Right lung (tissue), 5 donors: ENCODE results near the gene RAB3A. TPM values are rescaled to one million over a fixed set of nuclear protein-coding genes. Genes with fewer than 3 reads are reported as not detected.

Experiments
- DNase-seq, 2 donors: peaks; one replicate each; pipeline ENCODE4 v3.0.0-alpha.2; 2013
- polyA plus RNA-seq, 5 donors: library from polyadenylated mRNA; unstranded; fragments of 120-200 nt; gene quantifications; one replicate each; pipeline versions ENCODE4 v1.2.1 to v1.2.3, GENCODE V29; 2013; ENCODE audit warnings: inconsistent platforms in 1 of 5, low replicate concordance in 1 of 5; ENCODE audit not compliant: insufficient read length in 5 of 5, insufficient read depth in 1 of 5

Gene RAB3A
- polyA plus RNA-seq, 5 donors = 3.0 to 6.2 (median 5.3) TPM

DNA sequence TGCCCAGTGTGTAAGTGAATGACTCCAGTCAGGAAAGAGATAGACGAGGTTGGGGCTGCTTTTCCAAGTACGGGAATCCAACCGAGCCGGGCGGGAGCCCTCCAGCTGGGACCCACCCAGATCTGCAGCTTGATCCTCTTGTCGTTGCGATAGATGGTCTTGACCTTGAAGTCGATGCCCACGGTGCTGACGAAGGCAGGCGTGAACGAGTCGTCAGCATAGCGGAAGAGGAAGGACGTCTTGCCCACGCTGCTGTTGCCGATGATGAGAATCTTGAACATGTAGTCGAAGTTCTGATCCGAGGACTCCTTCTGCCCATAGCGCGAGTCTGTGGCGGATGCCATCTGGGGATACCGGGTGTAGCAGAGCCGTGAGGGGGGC lies 1.5 kb downstream of the RAB3A start:
- no peak for DNase-seq

- no peak for DNase-seq
These were observed 5.5 kb downstream of the RAB3A start for GRCh38 chr19:18198374-18198773.

DNA sequence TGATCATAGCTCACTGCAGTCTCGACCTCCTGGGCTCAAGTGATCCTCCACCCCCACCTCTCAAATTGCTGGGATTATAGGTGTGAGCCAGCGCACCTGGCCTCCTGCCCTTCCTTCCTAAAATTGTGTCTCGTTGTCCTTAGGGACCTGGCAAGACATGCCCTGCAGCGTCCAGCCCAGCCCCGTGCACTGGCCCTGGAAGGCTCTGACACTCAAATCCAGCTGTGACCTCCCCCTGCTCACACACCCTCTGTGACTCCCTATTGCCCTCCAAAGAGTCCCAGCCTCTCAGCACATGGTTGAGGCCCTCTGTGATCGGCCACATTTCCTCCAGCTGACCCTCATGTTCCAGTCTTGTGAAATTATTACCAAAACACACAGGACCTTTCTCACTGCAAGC lies 5.9 kb downstream of the RAB3A start:
- DNase-seq = no peak

- DNase-seq = no peak
These were observed 6.5 kb downstream of the RAB3A start for GRCh38 chr19:18197306-18197705.

- DNase-seq = no peak
These were observed 7.4 kb downstream of the RAB3A start for GRCh38 chr19:18196511-18196845.

DNA sequence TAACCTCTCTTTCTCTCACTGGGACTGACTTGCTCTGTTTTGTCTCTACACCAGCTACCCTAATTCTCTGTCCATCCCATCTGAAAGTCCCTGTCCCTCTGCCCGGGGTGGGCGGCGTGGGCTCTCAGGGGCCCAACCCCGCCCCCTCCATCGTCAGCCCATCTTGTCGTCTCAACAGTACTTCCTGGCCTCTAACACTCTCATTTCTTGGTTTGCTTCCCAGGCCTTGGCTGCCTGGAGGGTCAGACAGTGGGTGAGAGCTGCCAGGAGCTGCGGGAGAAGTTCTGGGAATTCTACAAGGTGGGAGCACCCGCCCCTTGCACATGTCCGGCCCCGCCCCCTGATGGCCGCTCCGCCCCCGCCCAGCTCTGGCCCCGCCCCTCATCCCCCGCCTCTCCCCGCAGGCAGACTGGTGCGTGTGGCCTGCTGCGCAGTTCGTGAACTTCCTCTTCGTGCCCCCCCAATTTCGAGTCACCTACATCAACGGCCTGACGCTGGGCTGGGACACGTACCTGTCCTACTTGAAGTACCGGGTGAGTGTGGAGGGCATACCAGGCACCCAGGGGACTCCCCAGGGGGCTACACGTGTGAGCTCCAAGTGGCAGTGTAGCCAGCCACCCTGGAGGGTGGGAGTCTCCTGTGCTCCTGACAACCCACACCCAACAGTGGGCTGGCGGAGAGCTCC lies 9.1 kb downstream of the RAB3A start:
- DNase-seq = no peak

- DNase-seq = no peak
These were observed 9.7 kb downstream of the RAB3A start for GRCh38 chr19:18194181-18194530.

GRCh38 chr19:18193388-18194180 lies 10.3 kb downstream of the RAB3A start:
- DNase-seq = no peak

DNA sequence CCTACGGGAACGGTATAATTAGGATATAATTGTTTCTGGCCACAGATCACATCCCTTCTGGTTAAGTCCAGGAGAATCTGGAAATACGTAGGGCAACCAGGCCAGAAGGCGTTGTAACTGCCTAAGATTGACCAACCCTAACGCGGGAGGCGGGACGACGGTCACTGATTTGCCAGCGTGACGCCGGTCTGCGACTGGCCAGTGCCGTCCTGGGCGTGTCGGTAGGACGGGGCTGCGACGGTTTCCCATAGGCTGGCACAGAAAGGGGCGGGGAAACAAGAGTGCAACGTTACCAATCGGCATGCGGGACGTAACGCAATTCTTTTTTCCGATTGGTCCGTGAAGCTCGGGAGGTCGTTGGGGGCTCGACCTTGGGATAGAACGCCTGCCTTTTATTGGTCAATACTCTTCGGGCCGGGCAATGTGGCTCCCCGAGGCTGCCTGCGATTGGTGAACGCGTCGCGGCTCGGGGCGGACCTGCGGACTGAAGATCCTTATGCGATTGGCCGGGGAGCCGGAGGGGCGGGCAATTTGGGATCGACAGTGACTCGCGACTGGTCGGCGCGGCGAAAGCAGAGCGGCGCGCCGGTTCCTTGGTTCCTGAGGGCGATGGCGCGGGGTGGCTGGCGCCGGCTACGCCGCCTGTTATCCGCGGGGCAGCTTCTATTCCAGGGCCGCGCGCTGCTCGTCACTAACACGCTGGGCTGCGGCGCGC lies 11.0 kb downstream of the RAB3A start, which contains the start of gene MPV17L2:
Gene MPV17L2, plus strand, starts transcription at position 546 of the 715 bp plus-strand sequence. Its CDS starts 64 bp downstream, at position 610.
- peak; percentile 99 to 100 for DNase-seq

- DNase-seq = no peak
These were observed 12.2 kb downstream of the RAB3A start for GRCh38 chr19:18191640-18192062.

DNA sequence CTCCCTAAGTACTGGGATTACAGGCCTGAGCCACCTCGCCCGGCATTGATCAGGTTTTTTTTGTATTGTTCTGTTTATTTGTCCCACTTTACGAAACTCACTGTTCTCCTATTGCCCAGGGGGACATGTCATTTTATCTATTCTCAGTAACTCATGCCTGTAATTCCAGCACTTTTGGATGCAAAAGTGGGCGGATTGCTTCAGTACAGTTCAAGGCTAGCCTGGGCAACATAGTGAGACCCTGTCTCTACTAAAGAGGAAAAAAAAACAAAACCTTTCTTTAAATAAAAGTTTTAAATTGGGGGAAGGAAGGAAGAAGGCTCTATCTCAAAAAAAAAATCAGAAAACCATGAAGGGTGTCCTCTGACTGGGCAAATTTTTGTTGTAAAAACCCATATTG lies 13.6 kb downstream of the RAB3A start:
- no peak for DNase-seq

GRCh38 chr19:18185538-18185937 lies 18.3 kb downstream of the RAB3A start:
- no peak for DNase-seq

GRCh38 chr19:18183529-18183928 lies 20.3 kb downstream of the RAB3A start:
- no peak for DNase-seq

- DNase-seq = no peak
These were observed 23.9 kb downstream of the RAB3A start for GRCh38 chr19:18179957-18180356.

DNA sequence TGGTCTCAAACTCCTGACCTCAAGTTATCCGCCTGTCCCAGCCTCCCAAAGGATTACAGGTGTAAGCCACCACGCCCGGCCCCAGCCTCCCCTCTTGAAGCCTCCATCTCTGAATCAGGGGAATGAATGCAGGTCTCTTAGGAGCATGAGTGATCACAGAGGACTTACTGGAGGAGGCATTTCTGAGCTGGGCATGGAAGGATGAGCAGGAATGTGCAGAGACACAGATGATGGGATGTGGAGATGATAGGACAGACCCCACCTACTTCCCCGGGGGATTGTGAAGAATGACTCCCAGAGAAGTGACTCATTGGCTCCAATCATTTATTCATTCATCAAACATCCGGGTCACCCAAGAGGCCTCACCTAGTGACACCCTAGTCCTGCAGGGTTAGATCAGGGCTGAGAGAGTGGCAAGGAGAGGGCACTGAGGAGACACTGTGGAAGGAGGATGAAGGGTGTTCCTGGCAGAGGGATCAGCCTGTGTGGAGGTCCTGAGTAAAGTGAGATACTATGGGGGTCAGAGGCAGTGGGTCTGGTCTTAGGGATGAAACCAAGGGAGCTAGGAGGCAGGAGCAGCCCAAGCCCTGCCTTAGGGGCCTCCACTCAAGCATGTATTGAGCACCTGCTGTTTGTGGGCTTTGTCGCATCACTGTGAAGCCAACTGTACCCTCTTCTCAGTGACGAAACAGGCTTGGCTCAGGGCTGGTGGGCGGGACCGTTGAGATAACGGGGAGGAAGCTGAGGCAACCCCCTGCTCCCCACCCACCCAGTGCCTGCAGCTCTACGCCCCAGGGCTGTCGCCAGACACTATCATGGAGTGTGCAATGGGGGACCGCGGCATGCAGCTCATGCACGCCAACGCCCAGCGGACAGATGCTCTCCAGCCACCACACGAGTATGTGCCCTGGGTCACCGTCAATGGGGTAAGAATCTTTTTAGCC lies 27.2 kb downstream of the RAB3A start:
- DNase-seq = no peak

GRCh38 chr19:18174983-18175382 lies 28.9 kb downstream of the RAB3A start:
- DNase-seq = no peak

GRCh38 chr19:18173572-18174288 lies 30.1 kb downstream of the RAB3A start, which contains the start of gene IFI30:
IFI30 (plus strand) TSS chr19:18173813; CDS start chr19:18173842, 29 bp downstream.
- DNase-seq = peak in 1 of 2 donors; percentile 71

DNA sequence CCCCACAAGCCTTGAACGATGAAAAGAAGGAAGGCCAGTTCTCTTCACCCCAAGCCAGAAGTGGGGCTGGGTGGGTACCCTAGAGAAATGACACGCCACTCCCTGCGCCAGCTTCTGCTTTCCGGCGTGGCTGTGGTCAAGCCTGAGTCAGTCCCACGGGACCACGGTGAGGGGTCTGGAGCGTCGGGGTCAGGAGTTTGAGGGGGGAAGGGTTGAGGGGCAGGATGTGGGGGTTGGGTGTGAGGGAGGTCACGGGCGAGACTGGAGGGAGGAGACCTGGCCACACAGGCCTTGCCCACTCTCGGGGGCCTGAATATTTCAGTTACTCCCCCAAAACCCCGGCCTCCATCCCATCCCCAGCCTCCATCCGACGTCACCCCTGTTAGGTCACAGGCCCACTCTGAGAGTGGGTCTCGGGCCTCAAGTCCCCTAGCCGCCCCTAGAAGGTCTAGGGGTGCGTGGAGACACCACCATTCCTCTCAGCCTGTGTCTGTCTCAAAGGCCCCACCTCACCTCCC lies 30.7 kb downstream of the RAB3A start:
- DNase-seq = no peak

- no peak for DNase-seq
These were observed 31.4 kb downstream of the RAB3A start for GRCh38 chr19:18172331-18173053.
